ENCODE measurements around the gene NRP2.

Gene NRP2

DNA sequence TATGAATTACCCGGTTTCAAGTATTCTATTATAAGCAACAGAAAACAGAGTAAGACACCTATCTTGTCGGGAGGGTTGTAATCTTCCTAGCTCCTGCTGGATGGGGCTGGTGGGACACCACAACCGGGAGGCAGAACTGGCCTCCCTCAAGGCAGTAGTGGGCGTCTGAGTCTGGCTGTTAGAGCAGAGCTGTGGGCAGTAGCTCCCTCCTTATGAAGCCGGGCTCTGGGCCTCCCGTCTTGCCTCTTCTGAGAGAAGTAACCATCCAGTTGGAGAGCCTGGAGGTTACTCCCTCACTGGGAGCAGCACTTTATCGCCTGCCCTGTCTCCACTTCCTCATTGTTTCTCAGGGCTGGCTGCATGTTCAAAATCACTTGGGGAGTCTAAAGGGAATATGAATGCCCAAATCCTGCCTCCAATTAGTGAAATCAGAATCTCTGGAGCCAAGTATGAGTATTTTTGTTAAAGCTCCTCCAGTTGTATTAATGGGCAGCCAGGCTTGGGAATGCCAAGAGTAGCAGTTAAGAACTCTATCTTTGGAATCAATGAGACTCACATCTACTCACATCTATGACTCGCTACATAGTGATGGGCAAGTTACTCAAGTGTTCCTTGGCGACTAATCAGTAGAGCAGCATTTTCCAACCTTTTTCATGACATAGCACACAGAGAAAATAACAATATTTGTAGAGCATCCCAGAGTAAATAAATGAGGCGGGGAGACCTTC is 27.3 kb upstream of the NRP2 start:
- Histone ChIP-seq H3K4me1 (ENCODE audit: insufficient read depth, low read length) (no peaks in the 10 kb centered on the region), H3K9ac (ENCODE audit: low read depth, low read length) (no peak overlapping the region), H3K27ac (ENCODE audit: low read length) (no peak overlapping the region), H3K4me3 (ENCODE audit: low read depth in 1 of 2, low read length in 2 of 2) (no peak overlapping the region), H3K36me3 (ENCODE audit: insufficient read depth, low read length) (no peaks in the 10 kb centered on the region), H3K4me2 (ENCODE audit: insufficient read depth, low read length) (no peak overlapping the region), H4K20me1 (ENCODE audit: insufficient read depth, low read length) (no peaks in the 10 kb centered on the region), H2AFZ (ENCODE audit: low read depth, low read length) (no peak overlapping the region), H3K27me3 (ENCODE audit: insufficient read depth, low read length, poor library complexity) (no peaks in the 10 kb centered on the region), H3K79me2 (ENCODE audit: insufficient read depth, low read length) (no peaks in the 10 kb centered on the region), H3K9me3 (ENCODE audit: insufficient read depth, low read length, severe bottlenecking) (no peaks in the 10 kb centered on the region)
- TF ChIP-seq, protein P1, sequence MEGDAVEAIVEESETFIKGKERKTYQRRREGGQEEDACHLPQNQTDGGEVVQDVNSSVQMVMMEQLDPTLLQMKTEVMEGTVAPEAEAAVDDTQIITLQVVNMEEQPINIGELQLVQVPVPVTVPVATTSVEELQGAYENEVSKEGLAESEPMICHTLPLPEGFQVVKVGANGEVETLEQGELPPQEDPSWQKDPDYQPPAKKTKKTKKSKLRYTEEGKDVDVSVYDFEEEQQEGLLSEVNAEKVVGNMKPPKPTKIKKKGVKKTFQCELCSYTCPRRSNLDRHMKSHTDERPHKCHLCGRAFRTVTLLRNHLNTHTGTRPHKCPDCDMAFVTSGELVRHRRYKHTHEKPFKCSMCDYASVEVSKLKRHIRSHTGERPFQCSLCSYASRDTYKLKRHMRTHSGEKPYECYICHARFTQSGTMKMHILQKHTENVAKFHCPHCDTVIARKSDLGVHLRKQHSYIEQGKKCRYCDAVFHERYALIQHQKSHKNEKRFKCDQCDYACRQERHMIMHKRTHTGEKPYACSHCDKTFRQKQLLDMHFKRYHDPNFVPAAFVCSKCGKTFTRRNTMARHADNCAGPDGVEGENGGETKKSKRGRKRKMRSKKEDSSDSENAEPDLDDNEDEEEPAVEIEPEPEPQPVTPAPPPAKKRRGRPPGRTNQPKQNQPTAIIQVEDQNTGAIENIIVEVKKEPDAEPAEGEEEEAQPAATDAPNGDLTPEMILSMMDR (IDR thresholded peaks at IDR 0.05; ENCODE audit: borderline replicate concordance, extremely low read depth, low read length, poor library complexity, severe bottlenecking), result no peak
- no peak for ATAC-seq (ENCODE audit: insufficient read depth, low read depth)
- no peak for DNase-seq

DNA sequence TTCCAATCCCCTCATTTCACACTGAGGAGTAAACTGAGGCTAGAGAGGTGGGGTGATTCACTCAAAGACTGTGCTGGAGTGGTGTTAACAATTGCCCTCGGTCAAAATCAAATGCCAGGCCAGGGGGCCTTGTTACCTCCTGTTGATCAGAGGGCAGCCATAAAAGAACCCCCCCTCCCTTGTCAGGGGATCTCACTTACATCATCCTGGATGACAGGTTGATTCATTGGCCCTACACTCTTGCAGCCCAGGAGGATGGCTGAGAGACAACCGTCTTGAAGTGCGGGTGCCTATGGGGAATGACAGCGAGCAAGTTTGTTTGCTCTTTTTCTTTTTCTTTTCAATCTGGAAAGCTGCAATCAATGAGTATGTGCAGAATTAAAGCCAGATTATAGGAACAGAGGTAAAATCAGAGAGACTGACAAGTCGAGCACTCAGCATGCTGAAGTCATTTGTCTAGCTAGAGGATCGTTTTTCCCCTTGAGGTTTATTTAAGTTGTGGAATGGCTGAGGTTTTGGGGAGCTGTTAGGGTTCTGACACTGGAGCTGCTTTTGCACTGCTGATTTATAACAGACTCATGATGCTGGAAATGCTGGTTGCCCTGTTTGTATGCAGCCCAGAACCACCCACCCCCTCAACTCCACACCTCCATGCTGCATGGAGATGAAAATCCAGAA is 26.4 kb upstream of the NRP2 start:
- Histone ChIP-seq H4K20me1 (ENCODE audit: insufficient read depth, low read length) (no peaks in the 10 kb centered on the region), H3K4me3 (ENCODE audit: low read depth in 1 of 2, low read length in 2 of 2) (no peak overlapping the region), H3K27ac (ENCODE audit: low read length) (no peak overlapping the region), H2AFZ (ENCODE audit: low read depth, low read length) (no peak overlapping the region), H3K79me2 (ENCODE audit: insufficient read depth, low read length) (no peaks in the 10 kb centered on the region), H3K4me2 (ENCODE audit: insufficient read depth, low read length) (no peak overlapping the region), H3K4me1 (ENCODE audit: insufficient read depth, low read length) (no peaks in the 10 kb centered on the region), H3K36me3 (ENCODE audit: insufficient read depth, low read length) (no peaks in the 10 kb centered on the region), H3K9ac (ENCODE audit: low read depth, low read length) (no peak overlapping the region), H3K9me3 (ENCODE audit: insufficient read depth, low read length, severe bottlenecking) (no peaks in the 10 kb centered on the region), H3K27me3 (ENCODE audit: insufficient read depth, low read length, poor library complexity) (no peaks in the 10 kb centered on the region)
- DNase-seq, result no peak
- no peak for TF ChIP-seq EZH2 (IDR thresholded peaks at IDR 0.05; ENCODE audit: borderline replicate concordance, low read depth, low read length, severe bottlenecking)
- TF ChIP-seq, protein P1 (IDR thresholded peaks at IDR 0.05; ENCODE audit: borderline replicate concordance, extremely low read depth, low read length, poor library complexity, severe bottlenecking), result no peak
- no peak for ATAC-seq (ENCODE audit: insufficient read depth, low read depth)

DNA sequence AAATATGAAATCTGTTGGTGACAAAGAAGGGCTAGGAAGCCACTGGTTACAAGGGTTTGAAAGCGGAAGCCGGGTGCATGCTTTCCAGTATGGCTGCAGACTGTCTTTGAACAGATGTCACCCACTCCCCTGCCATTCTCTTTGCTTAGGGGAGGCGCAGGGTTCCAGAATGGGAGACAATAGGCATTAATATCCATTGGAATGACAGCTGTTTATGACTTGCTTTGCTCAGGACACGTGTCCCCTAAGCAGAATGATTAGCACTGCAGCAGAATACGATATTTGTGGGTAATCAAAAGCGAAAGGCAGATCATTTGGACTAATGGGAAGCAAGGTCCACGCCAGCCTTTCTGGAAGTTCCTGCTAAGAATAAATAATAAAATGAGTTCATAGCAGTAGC is 25.8 kb upstream of the NRP2 start:
- Histone ChIP-seq H4K20me1 (ENCODE audit: insufficient read depth, low read length) (no peaks in the 10 kb centered on the region), H3K36me3 (ENCODE audit: insufficient read depth, low read length) (no peaks in the 10 kb centered on the region), H3K79me2 (ENCODE audit: insufficient read depth, low read length) (no peaks in the 10 kb centered on the region), H3K4me2 (ENCODE audit: insufficient read depth, low read length) (no peak overlapping the region), H3K4me3 (ENCODE audit: low read depth in 1 of 2, low read length in 2 of 2) (no peak overlapping the region), H3K9me3 (ENCODE audit: insufficient read depth, low read length, severe bottlenecking) (no peaks in the 10 kb centered on the region), H2AFZ (ENCODE audit: low read depth, low read length) (no peak overlapping the region), H3K27me3 (ENCODE audit: insufficient read depth, low read length, poor library complexity) (no peaks in the 10 kb centered on the region), H3K9ac (ENCODE audit: low read depth, low read length) (no peak overlapping the region), H3K27ac (ENCODE audit: low read length) (no peak overlapping the region), H3K4me1 (ENCODE audit: insufficient read depth, low read length) (no peaks in the 10 kb centered on the region)
- ATAC-seq (ENCODE audit: insufficient read depth, low read depth) (no peak), DNase-seq (no peak)
- TF ChIP-seq, protein P1 (IDR thresholded peaks at IDR 0.05; ENCODE audit: borderline replicate concordance, extremely low read depth, low read length, poor library complexity, severe bottlenecking), result no peak
- no peak for TF ChIP-seq EZH2 (IDR thresholded peaks at IDR 0.05; ENCODE audit: borderline replicate concordance, low read depth, low read length, severe bottlenecking)
